ENCODE results near the gene DDX47. TPM values are rescaled to one million over a fixed set of nuclear protein-coding genes. Genes with fewer than 3 reads are reported as not detected.

DDX47 gene
- total and polyA plus RNA-seq, 4 donors: 20.2 to 37.2 (median 25.9) TPM

GRCh38 chr12:12764824-12765223 is 48.3 kb upstream of the DDX47 start:
- Histone ChIP-seq H3K4me3 (ENCODE audit: low read depth in 1 of 3, low read length in 3 of 3) (no peak overlapping the region), H3K9ac (ENCODE audit: low read depth in 1 of 2, low read length in 2 of 2) (no peak overlapping the region), H3K4me1 (ENCODE audit: control insufficient read depth in 4 of 4, insufficient read depth in 4 of 4, low read length in 3 of 4) (no peaks in the 10 kb centered on the region), H3K9me3 (ENCODE audit: control insufficient read depth in 4 of 4, low read length in 3 of 4) (no peaks in the 10 kb centered on the region), H3K36me3 (ENCODE audit: control insufficient read depth in 4 of 4, insufficient read depth in 3 of 4, low read depth in 1 of 4, low read length in 3 of 4) (no peaks in the 10 kb centered on the region), H3K27me3 (ENCODE audit: control insufficient read depth in 4 of 4, insufficient read depth in 4 of 4, low read length in 3 of 4) (no peaks in the 10 kb centered on the region), H3K27ac (ENCODE audit: low read depth in 1 of 2, low read length in 2 of 2) (no peak overlapping the region)
- DNase-seq (ENCODE audit: low spot score): no peak
- no peak for TF ChIP-seq JUND (IDR thresholded peaks at IDR 0.05)
- TF ChIP-seq FOXA1 (IDR thresholded peaks at IDR 0.05): no peak
- TF ChIP-seq REST (IDR thresholded peaks at IDR 0.05): no peak
- no peak for TF ChIP-seq GABPA (IDR thresholded peaks at IDR 0.05 in 1 of 2, conservative IDR thresholded peaks at IDR 0.05 in 1 of 2)
- TF ChIP-seq RXRA (IDR thresholded peaks at IDR 0.05): no peak
- TF ChIP-seq CTCF (IDR thresholded peaks at IDR 0.05; ENCODE audit: low read depth, low read length, missing input control): no peak
- no peak for TF ChIP-seq FOXA2 (IDR thresholded peaks at IDR 0.05)
- no peak for TF ChIP-seq ATF3 (IDR thresholded peaks at IDR 0.05)
- TF ChIP-seq YY1 (IDR thresholded peaks at IDR 0.05): no peak

DNA sequence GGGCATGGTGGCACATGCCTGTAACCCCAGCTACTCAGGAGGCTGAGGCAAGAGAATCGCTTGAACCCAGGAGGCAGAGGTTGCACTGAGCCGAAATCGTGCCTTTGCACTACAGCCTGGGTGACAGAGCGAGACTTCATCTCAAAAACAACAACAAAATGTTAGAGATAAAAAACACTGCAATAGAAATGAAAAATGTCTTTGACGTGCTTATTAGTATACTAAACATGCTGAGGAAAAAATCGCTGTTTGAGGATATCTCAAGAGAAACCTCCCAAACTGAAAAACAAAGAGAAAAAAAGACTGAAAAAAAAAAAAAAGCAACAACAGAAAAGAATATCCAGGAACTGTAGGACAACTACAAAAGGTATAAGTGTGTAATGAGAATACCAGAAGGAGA is 42.9 kb upstream of the DDX47 start:
- no peaks in the 10 kb centered on the region for H3K4me1 ChIP-seq (ENCODE audit: control insufficient read depth in 4 of 4, insufficient read depth in 4 of 4, low read length in 3 of 4)
- TF ChIP-seq HNF4A (conservative IDR thresholded peaks at IDR 0.05): no peak
- 96% methylated on average over 6 of the region's 6 CpGs for WGBS

DNA sequence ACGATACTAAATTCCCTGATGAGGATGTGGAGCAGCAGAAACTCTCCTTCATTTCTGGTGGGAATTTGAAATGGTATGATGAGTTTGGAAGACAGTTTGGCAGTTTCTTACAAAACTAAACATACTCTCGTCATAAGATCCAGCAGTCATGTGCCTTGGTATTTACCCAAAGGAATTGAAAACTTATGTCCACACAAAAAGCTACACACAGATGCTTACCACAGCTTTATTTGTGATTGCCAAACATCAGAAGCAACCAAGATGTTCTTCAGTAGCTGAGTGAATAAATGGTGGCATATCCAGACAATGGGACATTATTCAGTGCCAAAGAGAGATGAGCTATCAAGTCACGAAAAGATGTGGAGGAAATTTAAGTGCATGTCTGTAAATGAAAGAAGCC is 38.4 kb upstream of the DDX47 start:
- Histone ChIP-seq H3K4me1 (ENCODE audit: control insufficient read depth in 4 of 4, insufficient read depth in 4 of 4, low read length in 3 of 4) (no peaks in the 10 kb centered on the region), H3K9ac (ENCODE audit: low read depth in 1 of 2, low read length in 2 of 2) (no peak overlapping the region), H3K36me3 (ENCODE audit: control insufficient read depth in 4 of 4, insufficient read depth in 3 of 4, low read depth in 1 of 4, low read length in 3 of 4) (no peaks in the 10 kb centered on the region), H3K9me3 (ENCODE audit: control insufficient read depth in 4 of 4, low read length in 3 of 4) (no peaks in the 10 kb centered on the region), H3K4me3 (ENCODE audit: low read depth in 1 of 3, low read length in 3 of 3) (no peak overlapping the region), H3K27me3 (ENCODE audit: control insufficient read depth in 4 of 4, insufficient read depth in 4 of 4, low read length in 3 of 4) (no peaks in the 10 kb centered on the region), H3K27ac (ENCODE audit: low read depth in 1 of 2, low read length in 2 of 2) (no peak overlapping the region)
- 86% methylated on average over 3 of the region's 3 CpGs for WGBS
- no peak for DNase-seq (ENCODE audit: low spot score)
- TF ChIP-seq RXRA (IDR thresholded peaks at IDR 0.05): no peak
- TF ChIP-seq MAX (IDR thresholded peaks at IDR 0.05): no peak
- no peak for TF ChIP-seq ATF3 (IDR thresholded peaks at IDR 0.05)
- no peak for TF ChIP-seq FOXA1 (IDR thresholded peaks at IDR 0.05)
- TF ChIP-seq SP1 (IDR thresholded peaks at IDR 0.05): no peak
- TF ChIP-seq YY1 (IDR thresholded peaks at IDR 0.05): no peak
- TF ChIP-seq ZBTB33 (IDR thresholded peaks at IDR 0.05): no peak
- TF ChIP-seq GABPA (IDR thresholded peaks at IDR 0.05 in 1 of 2, conservative IDR thresholded peaks at IDR 0.05 in 1 of 2): no peak
- TF ChIP-seq HNF4A (conservative IDR thresholded peaks at IDR 0.05): no peak
- TF ChIP-seq CTCF (IDR thresholded peaks at IDR 0.05; ENCODE audit: low read depth, low read length, missing input control): no peak

More for the DNA sequence above, 42.9 kb upstream of the DDX47 start:
- Histone ChIP-seq H3K27ac (ENCODE audit: low read depth in 1 of 2, low read length in 2 of 2) (no peak overlapping the region), H3K9me3 (ENCODE audit: control insufficient read depth in 4 of 4, low read length in 3 of 4) (no peaks in the 10 kb centered on the region), H3K27me3 (ENCODE audit: control insufficient read depth in 4 of 4, insufficient read depth in 4 of 4, low read length in 3 of 4) (no peaks in the 10 kb centered on the region), H3K36me3 (ENCODE audit: control insufficient read depth in 4 of 4, insufficient read depth in 3 of 4, low read depth in 1 of 4, low read length in 3 of 4) (no peaks in the 10 kb centered on the region), H3K4me3 (ENCODE audit: low read depth in 1 of 3, low read length in 3 of 3) (no peak overlapping the region), H3K9ac (ENCODE audit: low read depth in 1 of 2, low read length in 2 of 2) (no peak overlapping the region)
- no peak for DNase-seq (ENCODE audit: low spot score)
